CD14-positive monocyte (primary cell): ENCODE results near the gene FRMPD2. TPM values are rescaled to one million over a fixed set of nuclear protein-coding genes. Genes with fewer than 3 reads are reported as not detected.
"Not testable (repeated sequence)": the region's sequence is repeated elsewhere in the genome, so short reads cannot be mapped to it uniquely, and the experiment has no call there.

ENCODE experiments used
- DNase-seq, 3 donors: peaks; one replicate each; pipeline ENCODE4 v3.0.0-alpha.2; 2011 to 2022
- H2AFZ ChIP-seq: 2 replicates; pipeline ENCODE4 v1.6.0; 2012; ENCODE audit warnings: mild to moderate bottlenecking, low read depth, low read length, inconsistent platforms; ENCODE audit not compliant: insufficient read depth, poor library complexity, severe bottlenecking
- H3K27ac ChIP-seq, 2 donors: 1 replicate in 1 of 2; 2 replicates in 1 of 2; pipeline ENCODE4 v1.5.1; 2012 to 2013; ENCODE audit warnings: low read length in 2 of 2, control low read depth in 1 of 2, inconsistent platforms in 1 of 2, low read depth in 1 of 2, mild to moderate bottlenecking in 1 of 2
- H3K27me3 ChIP-seq, 2 donors: one replicate each; pipeline versions ENCODE4 v1.6.0 to v1.6.1; 2011 to 2013; ENCODE audit warnings: low read length in 2 of 2; ENCODE audit not compliant: control insufficient read depth in 2 of 2, insufficient read depth in 2 of 2
- H3K36me3 ChIP-seq, 2 donors: replicated peaks in 1 of 2; 1 replicate in 1 of 2; 2 replicates in 1 of 2; pipeline versions ENCODE4 v1.5.1 to v1.6.1; 2012 to 2013; ENCODE audit warnings: low read length in 2 of 2, control low read depth in 1 of 2, inconsistent platforms in 1 of 2, mild to moderate bottlenecking in 1 of 2; ENCODE audit not compliant: insufficient read depth in 2 of 2, control insufficient read depth in 1 of 2
- H3K4me1 ChIP-seq, 2 donors: 1 replicate in 1 of 2; 2 replicates in 1 of 2; pipeline versions ENCODE4 v1.5.1 to v1.6.1; 2012 to 2013; ENCODE audit warnings: low read length in 2 of 2, control low read depth in 1 of 2, inconsistent platforms in 1 of 2, mild to moderate bottlenecking in 1 of 2, moderate library complexity in 1 of 2; ENCODE audit not compliant: insufficient read depth in 2 of 2, control insufficient read depth in 1 of 2
- H3K4me2 ChIP-seq: replicated peaks from 2 replicates; pipeline ENCODE3; 2012; ENCODE audit warnings: low read length, moderate library complexity, mild to moderate bottlenecking; ENCODE audit not compliant: poor library complexity, severe bottlenecking; ENCODE audit errors: extremely low read depth
- H3K4me3 ChIP-seq, 3 experiments: fragments of 200-600 bp in 1 of 3; sonication (generic) in 1 of 3; replicated peaks in 1 of 3; 1 replicate in 2 of 3; 2 replicates in 1 of 3; pipeline ENCODE4 v1.5.1; 2011 to 2013; ENCODE audit warnings: low read length in 3 of 3, mild to moderate bottlenecking in 3 of 3, control low read depth in 2 of 3, low read depth in 2 of 3, inconsistent platforms in 1 of 3, moderate library complexity in 1 of 3
- H3K79me2 ChIP-seq: 2 replicates; pipeline ENCODE4 v1.6.0; 2012; ENCODE audit warnings: mild to moderate bottlenecking, control low read depth, inconsistent platforms, low read length, moderate library complexity; ENCODE audit not compliant: insufficient read depth
- H3K9ac ChIP-seq: 2 replicates; pipeline ENCODE4 v1.6.0; 2017; ENCODE audit warnings: low read length, mild to moderate bottlenecking; ENCODE audit not compliant: insufficient read depth, poor library complexity, severe bottlenecking
- H3K9me3 ChIP-seq, 2 donors: replicated peaks in 1 of 2; 1 replicate in 1 of 2; 2 replicates in 1 of 2; pipeline versions ENCODE4 v1.5.1 to v1.6.1; 2012 to 2013; ENCODE audit warnings: low read length in 2 of 2, control low read depth in 1 of 2; ENCODE audit not compliant: control insufficient read depth in 1 of 2, insufficient read depth in 1 of 2
- H4K20me1 ChIP-seq: 2 replicates; pipeline ENCODE4 v1.6.0; 2012; ENCODE audit warnings: mild to moderate bottlenecking, low read length, control low read depth, moderate library complexity; ENCODE audit not compliant: insufficient read depth
- H3K27ac Mint-ChIP-seq, 7 donors: one replicate each; pipeline ENCODE4 v1.8.0; 2020; ENCODE audit warnings: mild to moderate bottlenecking in 7 of 7, mixed read lengths in 7 of 7, moderate library complexity in 6 of 7, inconsistent platforms in 2 of 7
- H3K27me3 Mint-ChIP-seq, 3 donors: one replicate each; pipeline ENCODE4 v1.8.0; 2021 to 2022; ENCODE audit warnings: low read depth in 3 of 3, mild to moderate bottlenecking in 3 of 3, mixed read lengths in 3 of 3, moderate library complexity in 3 of 3, inconsistent platforms in 1 of 3
- H3K36me3 Mint-ChIP-seq, 2 donors: one replicate each; pipeline ENCODE4 v1.8.0; 2020; ENCODE audit warnings: mixed read lengths in 2 of 2, inconsistent platforms in 1 of 2, mild to moderate bottlenecking in 1 of 2
- H3K4me1 Mint-ChIP-seq: one replicate; pipeline ENCODE4 v1.8.0; 2020; ENCODE audit warnings: mild to moderate bottlenecking, mixed read lengths
- H3K4me3 Mint-ChIP-seq, 2 donors: one replicate each; pipeline ENCODE4 v1.8.0; 2020; ENCODE audit warnings: mild to moderate bottlenecking in 2 of 2, mixed read lengths in 2 of 2, moderate library complexity in 1 of 2
- H3K9me3 Mint-ChIP-seq, 7 donors: one replicate each; pipeline ENCODE4 v1.8.0; 2020 to 2022; ENCODE audit warnings: mixed read lengths in 7 of 7, mild to moderate bottlenecking in 6 of 7, moderate library complexity in 6 of 7, inconsistent platforms in 2 of 7
- WGBS: methylation state at CpG from one replicate; pipeline ENCODE4 v1.1.5; 2013; ENCODE audit warnings: missing lambda C conversion rate; ENCODE audit not compliant: insufficient coverage; 5-methylcytosine and 5-hydroxymethylcytosine counted together
- intact Hi-C, 2 donors: fragments of 100-400 bp; cut with micrococcal nuclease; formaldehyde crosslinking; loops; one replicate each; pipeline versions ENCODE4 v1.15.0 to v1.15.1; 2023
- polyA plus RNA-seq, 3 donors: library from polyadenylated mRNA; depleted of rRNA in 1 of 3; unstranded in 2 of 3; stranded (reverse) in 1 of 3; fragments of 300-500 nt in 2 of 3; fragments of >200 nt in 1 of 3; fragmentation: Illumina TruSeq in 2 of 3; gene quantifications; 1 replicate in 2 of 3; 2 replicates in 1 of 3; pipeline ENCODE4 v1.2.3, GENCODE V29; 2012 to 2021
- TF ChIP-seq, protein P1 (sequence below): fragments of 200-600 bp; IDR thresholded peaks from one replicate; pipeline ENCODE4 v1.8.0; 2022; ENCODE audit warnings: antibody characterized with exemption, mild to moderate bottlenecking

Gene FRMPD2
- polyA plus RNA-seq, 3 donors, result not detected

DNA sequence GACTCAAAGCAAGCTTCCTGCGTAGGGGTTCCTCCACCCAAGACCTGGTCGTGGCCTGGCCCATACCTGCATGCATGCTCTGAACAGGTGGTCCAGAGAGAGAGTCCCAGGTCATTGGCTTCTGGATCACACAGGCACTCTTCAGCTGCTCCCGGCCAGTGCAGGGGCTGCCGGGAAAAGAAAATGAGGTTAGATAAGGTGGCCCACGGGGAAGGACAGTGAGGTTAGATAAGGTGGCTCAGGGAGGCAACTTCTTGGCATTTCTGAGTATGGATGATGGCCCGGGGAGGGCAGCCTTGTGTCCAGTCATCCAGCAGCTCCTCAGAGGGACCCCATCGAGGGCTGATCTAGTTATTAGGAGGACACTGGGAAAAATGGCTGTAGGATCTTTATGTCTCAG lies 87.4 kb downstream of the FRMPD2 start:
- TF ChIP-seq, protein P1, sequence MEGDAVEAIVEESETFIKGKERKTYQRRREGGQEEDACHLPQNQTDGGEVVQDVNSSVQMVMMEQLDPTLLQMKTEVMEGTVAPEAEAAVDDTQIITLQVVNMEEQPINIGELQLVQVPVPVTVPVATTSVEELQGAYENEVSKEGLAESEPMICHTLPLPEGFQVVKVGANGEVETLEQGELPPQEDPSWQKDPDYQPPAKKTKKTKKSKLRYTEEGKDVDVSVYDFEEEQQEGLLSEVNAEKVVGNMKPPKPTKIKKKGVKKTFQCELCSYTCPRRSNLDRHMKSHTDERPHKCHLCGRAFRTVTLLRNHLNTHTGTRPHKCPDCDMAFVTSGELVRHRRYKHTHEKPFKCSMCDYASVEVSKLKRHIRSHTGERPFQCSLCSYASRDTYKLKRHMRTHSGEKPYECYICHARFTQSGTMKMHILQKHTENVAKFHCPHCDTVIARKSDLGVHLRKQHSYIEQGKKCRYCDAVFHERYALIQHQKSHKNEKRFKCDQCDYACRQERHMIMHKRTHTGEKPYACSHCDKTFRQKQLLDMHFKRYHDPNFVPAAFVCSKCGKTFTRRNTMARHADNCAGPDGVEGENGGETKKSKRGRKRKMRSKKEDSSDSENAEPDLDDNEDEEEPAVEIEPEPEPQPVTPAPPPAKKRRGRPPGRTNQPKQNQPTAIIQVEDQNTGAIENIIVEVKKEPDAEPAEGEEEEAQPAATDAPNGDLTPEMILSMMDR, result no peak
- Histone ChIP-seq H3K9ac (no peak overlapping the region), H3K9me3 (no peaks in the 10 kb centered on the region), H3K36me3 (no peaks in the 10 kb centered on the region), H3K4me1 (no peaks in the 10 kb centered on the region), H4K20me1 (no peaks in the 10 kb centered on the region), H3K27me3 (no peaks in the 10 kb centered on the region), H3K4me2 (no peak overlapping the region), H3K4me3 (no peak overlapping the region), H3K27ac (no peak overlapping the region), H2AFZ (no peak overlapping the region), H3K79me2 (no peaks in the 10 kb centered on the region)
- no peaks in the 10 kb centered on the region for H3K36me3 Mint-ChIP-seq
- H3K4me1 Mint-ChIP-seq, result no peaks in the 10 kb centered on the region
- DNase-seq, result no peak
- H3K9me3 Mint-ChIP-seq, result peaks cover 0 to 1% (median 0%) of the 10 kb centered on the region in 7 donors
- H3K27me3 Mint-ChIP-seq, result peaks cover 1 to 4% (median 2%) of the 10 kb centered on the region in 3 donors
- intact Hi-C loops, result no loop called here
- 94% methylated on average over 4 of the region's 7 CpGs for WGBS
- H3K27ac Mint-ChIP-seq, result no peak overlapping the region
- no peak overlapping the region for H3K4me3 Mint-ChIP-seq

DNA sequence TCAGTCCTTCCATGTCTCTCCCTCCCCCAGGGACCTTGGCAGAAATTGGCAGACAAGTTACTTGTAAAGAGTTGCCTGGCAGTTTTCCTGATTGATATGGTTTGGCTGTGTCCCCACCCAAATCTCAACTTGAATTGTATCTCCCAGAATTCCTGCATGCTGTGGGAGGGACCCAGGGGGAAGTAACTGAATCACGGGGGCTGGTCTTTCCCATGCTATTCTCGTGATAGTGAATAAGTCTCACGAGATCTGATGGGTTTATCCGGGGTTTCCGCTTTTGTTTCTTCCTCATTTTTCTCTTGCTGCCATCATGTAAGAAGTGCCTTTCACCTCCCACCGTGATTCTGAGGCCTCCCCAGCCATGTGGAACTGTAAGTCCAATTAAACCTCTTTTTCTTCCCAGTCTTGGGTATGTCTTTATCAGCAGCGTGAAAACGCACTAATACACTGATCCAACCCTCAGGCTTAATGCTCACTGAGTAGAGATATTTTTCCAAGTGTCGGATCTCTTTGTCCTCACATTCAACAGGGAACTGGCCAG lies 88.2 kb downstream of the FRMPD2 start:
- H3K4me1 Mint-ChIP-seq, H4K20me1 ChIP-seq, H3K9me3 Mint-ChIP-seq, H3K27me3 ChIP-seq, H3K4me3 ChIP-seq, intact Hi-C loops, H3K27me3 Mint-ChIP-seq, DNase-seq, H3K4me1 ChIP-seq, H3K9ac ChIP-seq, H3K27ac ChIP-seq, H3K4me3 Mint-ChIP-seq, H3K9me3 ChIP-seq, H3K79me2 ChIP-seq, H3K4me2 ChIP-seq, H3K36me3 ChIP-seq, H3K36me3 Mint-ChIP-seq, H2AFZ ChIP-seq, H3K27ac Mint-ChIP-seq: not testable (repeated sequence)
- 100% methylated on average over 5 of the region's 9 CpGs for WGBS
